Ishikawa (cell line): Measurements from ENCODE around the gene C13orf46.

Experiments used
- CEBPB ChIP-seq: IDR thresholded peaks from 2 replicates; pipeline ENCODE4 v1.6.1; 2012
- CREB1 ChIP-seq: IDR thresholded peaks from 2 replicates; pipeline ENCODE4 v1.6.1; 2012; ENCODE audit warnings: low read depth
- EGR1 ChIP-seq: IDR thresholded peaks from 2 replicates; pipeline ENCODE4 v1.6.1; 2012
- EP300 ChIP-seq: IDR thresholded peaks from 2 replicates; pipeline ENCODE4 v1.6.1; 2012; ENCODE audit warnings: borderline replicate concordance
- FOXM1 ChIP-seq: IDR thresholded peaks from 2 replicates; pipeline ENCODE4 v1.6.1; 2012; ENCODE audit warnings: low read depth, borderline replicate concordance
- NFIC ChIP-seq: IDR thresholded peaks from 2 replicates; pipeline ENCODE4 v1.6.1; 2012
- RAD21 ChIP-seq: IDR thresholded peaks from 2 replicates; pipeline ENCODE4 v1.6.1; 2012; ENCODE audit warnings: low read depth
- TAF1 ChIP-seq: IDR thresholded peaks from 2 replicates; pipeline ENCODE4 v1.6.1; 2012; ENCODE audit warnings: low read depth, mild to moderate bottlenecking
- TCF12 ChIP-seq: IDR thresholded peaks from 2 replicates; pipeline ENCODE4 v1.6.1; 2012; ENCODE audit warnings: low read depth
- TEAD4 ChIP-seq: IDR thresholded peaks from 2 replicates; pipeline ENCODE4 v1.6.1; 2012
- YY1 ChIP-seq: IDR thresholded peaks from 2 replicates; pipeline ENCODE4 v1.6.1; 2012; ENCODE audit warnings: low read depth
- ZBTB7A ChIP-seq: IDR thresholded peaks from 2 replicates; pipeline ENCODE4 v1.6.1; 2012; ENCODE audit warnings: low read depth
- TF ChIP-seq, protein P1 (sequence below): IDR thresholded peaks from 2 replicates; pipeline ENCODE4 v1.6.1; 2012; ENCODE audit warnings: low read depth, mild to moderate bottlenecking
- TF ChIP-seq, protein P2 (sequence below): IDR thresholded peaks from 2 replicates; pipeline ENCODE4 v1.6.1; 2012
- TF ChIP-seq, protein P3 (sequence below): IDR thresholded peaks from 2 replicates; pipeline ENCODE4 v1.6.1; 2012

Gene C13orf46

DNA sequence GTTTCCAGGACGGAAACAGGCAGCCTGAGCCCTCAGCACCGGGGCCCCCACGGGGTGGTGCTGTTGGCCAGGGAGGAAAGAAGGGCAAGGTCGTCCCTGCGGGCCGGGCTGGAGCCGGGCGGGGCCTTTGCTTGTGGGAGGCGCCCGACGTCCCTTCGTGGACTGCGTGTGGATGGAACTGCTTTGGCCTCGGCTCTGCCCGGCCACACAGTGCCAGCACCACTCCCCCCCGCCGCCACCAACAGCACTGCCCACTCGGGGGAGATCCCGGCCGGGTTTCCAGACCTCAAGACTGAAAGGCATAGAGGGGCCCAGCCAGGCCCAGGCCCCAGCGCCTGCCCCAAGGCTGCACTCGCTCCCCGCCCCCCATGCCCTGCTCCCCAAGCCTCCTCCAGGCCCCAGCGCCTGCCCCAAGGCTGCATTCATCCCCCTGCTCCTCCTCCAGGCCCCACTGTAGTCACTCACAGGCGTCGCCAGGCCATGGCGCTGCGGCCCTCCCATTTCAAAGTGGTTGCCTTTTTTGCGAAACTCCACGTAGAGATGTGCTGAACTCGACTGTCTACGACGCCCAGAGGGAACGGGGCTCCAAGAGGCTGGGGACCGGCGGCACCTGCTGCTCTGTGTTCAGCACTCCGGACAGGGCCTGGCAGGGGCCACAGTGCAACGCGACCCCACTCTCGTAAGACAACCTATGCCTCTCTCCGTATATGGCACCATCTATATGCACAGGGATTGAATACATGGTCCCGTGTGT, 22.5 kb downstream of the C13orf46 start:
- TF ChIP-seq CEBPB (no peak), RAD21 (peak; percentile 71), TAF1 (no peak), TCF12 (no peak)
- TF ChIP-seq, protein P1, sequence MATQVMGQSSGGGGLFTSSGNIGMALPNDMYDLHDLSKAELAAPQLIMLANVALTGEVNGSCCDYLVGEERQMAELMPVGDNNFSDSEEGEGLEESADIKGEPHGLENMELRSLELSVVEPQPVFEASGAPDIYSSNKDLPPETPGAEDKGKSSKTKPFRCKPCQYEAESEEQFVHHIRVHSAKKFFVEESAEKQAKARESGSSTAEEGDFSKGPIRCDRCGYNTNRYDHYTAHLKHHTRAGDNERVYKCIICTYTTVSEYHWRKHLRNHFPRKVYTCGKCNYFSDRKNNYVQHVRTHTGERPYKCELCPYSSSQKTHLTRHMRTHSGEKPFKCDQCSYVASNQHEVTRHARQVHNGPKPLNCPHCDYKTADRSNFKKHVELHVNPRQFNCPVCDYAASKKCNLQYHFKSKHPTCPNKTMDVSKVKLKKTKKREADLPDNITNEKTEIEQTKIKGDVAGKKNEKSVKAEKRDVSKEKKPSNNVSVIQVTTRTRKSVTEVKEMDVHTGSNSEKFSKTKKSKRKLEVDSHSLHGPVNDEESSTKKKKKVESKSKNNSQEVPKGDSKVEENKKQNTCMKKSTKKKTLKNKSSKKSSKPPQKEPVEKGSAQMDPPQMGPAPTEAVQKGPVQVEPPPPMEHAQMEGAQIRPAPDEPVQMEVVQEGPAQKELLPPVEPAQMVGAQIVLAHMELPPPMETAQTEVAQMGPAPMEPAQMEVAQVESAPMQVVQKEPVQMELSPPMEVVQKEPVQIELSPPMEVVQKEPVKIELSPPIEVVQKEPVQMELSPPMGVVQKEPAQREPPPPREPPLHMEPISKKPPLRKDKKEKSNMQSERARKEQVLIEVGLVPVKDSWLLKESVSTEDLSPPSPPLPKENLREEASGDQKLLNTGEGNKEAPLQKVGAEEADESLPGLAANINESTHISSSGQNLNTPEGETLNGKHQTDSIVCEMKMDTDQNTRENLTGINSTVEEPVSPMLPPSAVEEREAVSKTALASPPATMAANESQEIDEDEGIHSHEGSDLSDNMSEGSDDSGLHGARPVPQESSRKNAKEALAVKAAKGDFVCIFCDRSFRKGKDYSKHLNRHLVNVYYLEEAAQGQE = peak; percentile 85
- TF ChIP-seq, protein P2, sequence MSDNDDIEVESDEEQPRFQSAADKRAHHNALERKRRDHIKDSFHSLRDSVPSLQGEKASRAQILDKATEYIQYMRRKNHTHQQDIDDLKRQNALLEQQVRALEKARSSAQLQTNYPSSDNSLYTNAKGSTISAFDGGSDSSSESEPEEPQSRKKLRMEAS = no peak

DNA sequence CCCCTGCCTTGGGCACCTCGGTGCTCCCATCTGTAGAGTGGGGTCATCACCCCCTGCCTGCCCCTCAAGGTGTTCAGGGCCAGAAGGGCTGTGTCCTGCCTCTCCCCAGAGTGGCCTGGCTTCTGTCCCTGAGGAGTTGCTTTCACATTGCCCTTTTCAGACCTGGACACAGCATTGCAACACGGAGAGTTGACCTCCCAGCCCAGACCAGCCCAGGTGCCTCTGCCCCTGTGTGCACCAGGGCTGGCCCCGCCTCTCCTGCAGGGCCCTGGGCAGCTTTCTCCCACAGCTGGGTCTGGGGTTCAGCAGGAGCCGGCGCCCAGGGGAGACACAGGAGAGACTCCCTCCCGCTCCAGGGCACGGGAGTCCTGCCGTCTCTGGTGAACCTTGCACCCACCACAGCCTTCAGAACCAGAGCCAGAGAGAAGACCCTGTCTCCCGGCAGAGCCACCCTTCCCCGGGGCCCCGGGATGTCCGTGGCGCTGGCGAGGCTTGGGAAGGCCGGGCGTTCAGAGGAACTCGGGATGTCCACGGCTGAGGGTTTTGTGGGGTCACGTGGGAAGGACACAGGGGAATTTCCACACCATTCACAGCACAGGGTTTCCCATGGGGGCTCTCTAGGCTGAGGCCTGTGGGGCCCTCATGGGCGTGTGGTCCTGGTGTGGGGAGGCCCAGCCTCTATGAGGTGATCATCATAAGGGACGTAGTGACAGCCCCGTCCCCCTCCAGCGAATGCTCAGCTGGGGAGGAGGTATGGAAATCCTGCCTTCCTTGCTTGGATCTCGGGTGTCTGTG, 23.2 kb downstream of the C13orf46 start:
- TF ChIP-seq YY1 (no peak), CREB1 (no peak), RAD21 (no peak), TCF12 (no peak), NFIC (no peak), ZBTB7A (no peak), FOXM1 (no peak), TAF1 (no peak), TEAD4 (no peak), CEBPB (no peak), EGR1 (no peak), EP300 (no peak)
- TF ChIP-seq, protein P3, sequence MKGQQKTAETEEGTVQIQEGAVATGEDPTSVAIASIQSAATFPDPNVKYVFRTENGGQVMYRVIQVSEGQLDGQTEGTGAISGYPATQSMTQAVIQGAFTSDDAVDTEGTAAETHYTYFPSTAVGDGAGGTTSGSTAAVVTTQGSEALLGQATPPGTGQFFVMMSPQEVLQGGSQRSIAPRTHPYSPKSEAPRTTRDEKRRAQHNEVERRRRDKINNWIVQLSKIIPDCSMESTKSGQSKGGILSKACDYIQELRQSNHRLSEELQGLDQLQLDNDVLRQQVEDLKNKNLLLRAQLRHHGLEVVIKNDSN = no peak
- TF ChIP-seq, protein P1 = no peak
- TF ChIP-seq, protein P2 = no peak

DNA sequence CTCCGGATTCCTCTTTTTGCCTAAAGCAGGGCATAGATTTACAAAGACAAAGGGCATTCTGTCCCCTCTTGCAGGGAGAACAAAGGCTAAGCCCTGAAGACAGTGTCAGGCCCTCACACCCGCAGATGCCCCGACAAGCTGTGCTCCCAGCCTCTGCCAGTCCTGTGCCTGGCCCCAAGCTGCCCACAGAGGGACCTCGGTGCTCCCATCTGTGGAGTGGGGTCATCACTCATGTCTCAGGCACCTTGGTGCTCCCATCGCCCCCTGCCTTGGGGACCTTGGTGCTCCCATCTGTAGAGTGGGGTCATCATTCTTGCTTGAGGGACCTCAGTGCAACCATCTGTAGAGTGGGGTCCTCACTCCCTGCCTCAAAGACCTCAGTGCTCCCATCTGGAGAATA, 24.3 kb downstream of the C13orf46 start:
- TF ChIP-seq TAF1 (no peak), CEBPB (no peak), TCF12 (no peak), FOXM1 (no peak), RAD21 (no peak), NFIC (no peak), YY1 (no peak), TEAD4 (no peak)
- TF ChIP-seq, protein P2 = no peak
- TF ChIP-seq, protein P1 = no peak

DNA sequence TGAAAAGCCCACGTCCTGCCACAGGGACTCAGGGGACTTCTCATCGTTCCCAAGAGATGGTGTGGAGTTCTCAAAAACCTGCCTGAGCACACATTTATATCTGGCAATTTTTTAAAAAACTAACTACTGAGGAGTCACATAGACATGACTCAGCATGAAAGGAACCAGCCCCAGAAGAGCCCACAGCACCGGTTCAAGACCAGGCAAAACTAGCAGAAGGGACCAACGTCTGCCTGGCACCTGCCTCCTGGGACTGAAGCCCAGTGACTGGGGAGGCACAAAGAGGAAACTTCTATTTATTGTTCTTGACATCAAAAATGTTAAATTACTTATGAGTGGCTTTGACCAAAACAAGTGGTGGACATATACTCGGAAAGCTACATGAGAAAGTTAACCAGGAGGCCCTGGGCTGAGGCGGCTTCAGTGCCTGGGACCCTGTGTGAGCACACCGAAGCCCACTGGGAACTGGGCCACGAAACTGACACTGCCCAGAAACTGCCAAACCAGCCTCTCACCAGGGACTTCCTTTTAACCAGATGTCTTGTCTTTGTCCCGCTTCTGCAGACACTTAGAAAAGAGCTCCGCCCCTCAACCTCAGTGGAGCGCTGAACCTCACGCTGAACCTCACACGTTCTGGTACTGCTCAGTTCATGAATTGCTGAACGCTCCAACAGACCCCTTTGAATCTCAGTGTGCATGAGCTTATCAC, 25.7 kb downstream of the C13orf46 start:
- TF ChIP-seq TAF1 (no peak), RAD21 (no peak), TEAD4 (no peak), FOXM1 (no peak), EP300 (no peak)
- TF ChIP-seq, protein P2 = no peak
